ENCODE measurements around the gene RETREG3. TPM values are rescaled to one million over a fixed set of nuclear protein-coding genes. Genes with fewer than 3 reads are reported as not detected.

RETREG3 gene
- total and polyA plus RNA-seq, 2 of the 13 experiments (the other 11 are each of a cell fraction or from before 2014, with no cell fraction given): 47.0 to 55.8 TPM

GRCh38 chr17:42544874-42545283 is 64.3 kb downstream of the RETREG3 start (continued):
- TF ChIP-seq ZBTB4 (CRISPR knock-in tag; IDR thresholded peaks at IDR 0.05; ENCODE audit: borderline replicate concordance) (no peak), XBP1 (CRISPR knock-in tag; IDR thresholded peaks at IDR 0.05) (no peak), IKZF4 (CRISPR knock-in tag; IDR thresholded peaks at IDR 0.05; ENCODE audit: borderline replicate concordance, low read depth, not compliant biosample characterization) (no peak), SALL1 (CRISPR knock-in tag; IDR thresholded peaks at IDR 0.05) (peak; percentile 54), CREB3 (CRISPR knock-in tag; IDR thresholded peaks at IDR 0.05) (no peak), ZNF724P (CRISPR knock-in tag; IDR thresholded peaks at IDR 0.05; ENCODE audit: borderline replicate concordance) (peak; percentile 42; the same call in 1 of the 2 replicates), WIZ (CRISPR knock-in tag; IDR thresholded peaks at IDR 0.05) (no peak), THAP8 (CRISPR knock-in tag; IDR thresholded peaks at IDR 0.05; ENCODE audit: borderline replicate concordance) (no peak), FIP1L1 (IDR thresholded peaks at IDR 0.05; ENCODE audit: borderline replicate concordance, insufficient read depth, low read depth, low read length) (no peak), BCL6 (CRISPR knock-in tag; IDR thresholded peaks at IDR 0.05) (peak; percentile 37; the same call in 1 of the 2 replicates), SETDB1 (CRISPR knock-in tag; IDR thresholded peaks at IDR 0.05; ENCODE audit: borderline replicate concordance) (no peak), THAP11 (CRISPR knock-in tag; IDR thresholded peaks at IDR 0.05) (no peak), ZNF564 (CRISPR knock-in tag; IDR thresholded peaks at IDR 0.05) (no peak), GATAD2A (CRISPR knock-in tag; IDR thresholded peaks at IDR 0.05) (peak; percentile 78), ZNF740 (CRISPR knock-in tag; IDR thresholded peaks at IDR 0.05) (0 out of 2 replicates have a peak, but pooled peaks have one; percentile 47), ZNF644 (CRISPR knock-in tag; IDR thresholded peaks at IDR 0.05; ENCODE audit: low read depth) (0 out of 2 replicates have a peak, but pooled peaks have one; percentile 26), ZNF563 (CRISPR knock-in tag; IDR thresholded peaks at IDR 0.05) (no peak), GATA4 (IDR thresholded peaks at IDR 0.05; ENCODE audit: borderline replicate concordance, low read depth) (no peak), NCOR1 (IDR thresholded peaks at IDR 0.05; ENCODE audit: borderline replicate concordance, low read length) (no peak), MXI1 (IDR thresholded peaks at IDR 0.05; ENCODE audit: borderline replicate concordance, low read depth, low read length) (peak; percentile 33; the same call in 1 of the 3 replicates), RFX1 (IDR thresholded peaks at IDR 0.05) (peak; percentile 84), NR2C2 (CRISPR knock-in tag; IDR thresholded peaks at IDR 0.05; ENCODE audit: borderline replicate concordance) (peak; percentile 65; the same call in 1 of the 2 replicates), SMC3 (IDR thresholded peaks at IDR 0.05; ENCODE audit: low read length) (peak; percentile 27; the same call in 1 of the 2 replicates), TBL1XR1 (IDR thresholded peaks at IDR 0.05; ENCODE audit: borderline replicate concordance, low read length, partially characterized antibody) (peak; percentile 19), RAD21 (CRISPR knock-in tag; IDR thresholded peaks at IDR 0.05) (no peak), POLR2AphosphoS5 (IDR thresholded peaks at IDR 0.05; ENCODE audit: low read depth, low read length) (no peak), ELF3 (CRISPR knock-in tag; IDR thresholded peaks at IDR 0.05) (peak; percentile 59), HMG20A (CRISPR knock-in tag; IDR thresholded peaks at IDR 0.05; ENCODE audit: borderline replicate concordance) (peak; percentile 26; the same call in 1 of the 2 replicates), KAT8 (CRISPR knock-in tag; IDR thresholded peaks at IDR 0.05) (peak; percentile 51; the same call in 1 of the 2 replicates)

Measured in HepG2 (cell line).